Gastrocnemius medialis (tissue), 4 donors: ENCODE results near the gene NDRG3. TPM values are rescaled to one million over a fixed set of nuclear protein-coding genes. Genes with fewer than 3 reads are reported as not detected.

ENCODE experiments used
- ATAC-seq, 2 donors: fragments of 150-250 bp; one replicate each; pipeline ENCODE4 v1.9.1; 2016
- DNase-seq, 2 donors: peaks; one replicate each; pipeline ENCODE4 v3.0.0-alpha.2; 2019
- H3K27ac ChIP-seq, 4 donors: fragments of 200-600 bp; sonication (generic); 1 replicate in 1 of 4; 2 replicates in 3 of 4; pipeline ENCODE4 v1.5.1; 2016 to 2018; ENCODE audit warnings: mild to moderate bottlenecking in 2 of 4, moderate library complexity in 1 of 4
- H3K27me3 ChIP-seq, 3 donors: fragments of 200-600 bp; sonication (generic) in 2 of 3; 1 replicate in 1 of 3; 2 replicates in 2 of 3; pipeline versions ENCODE4 v1.5.1 to v1.6.0; 2016 to 2019; ENCODE audit warnings: mild to moderate bottlenecking in 1 of 3, moderate library complexity in 1 of 3
- H3K36me3 ChIP-seq, 2 donors: fragments of 200-600 bp; sonication (generic) in 1 of 2; one replicate each; pipeline ENCODE4 v1.5.1; 2017 to 2018
- H3K4me1 ChIP-seq, 2 donors: fragments of 200-600 bp; sonication (generic) in 1 of 2; one replicate each; pipeline ENCODE4 v1.5.1; 2016 to 2017; ENCODE audit warnings: mild to moderate bottlenecking in 2 of 2
- H3K4me3 ChIP-seq, 4 donors: fragments of 200-600 bp; sonication (generic) in 3 of 4; 1 replicate in 1 of 4; 2 replicates in 3 of 4; pipeline ENCODE4 v1.5.1; 2016 to 2019; ENCODE audit warnings: mild to moderate bottlenecking in 2 of 4
- H3K9me3 ChIP-seq, 3 donors: fragments of 200-600 bp; sonication (generic) in 2 of 3; 1 replicate in 1 of 3; 2 replicates in 2 of 3; pipeline ENCODE4 v1.5.1; 2016 to 2019
- CTCF ChIP-seq, 5 experiments: fragments of 450-650 bp in 3 of 5; fragments of 200-600 bp in 2 of 5; sonication (generic) in 2 of 5; IDR thresholded peaks in 4 of 5; conservative IDR thresholded peaks in 1 of 5; 1 replicate in 4 of 5; 2 replicates in 1 of 5; pipeline ENCODE4 v1.5.1; 2016 to 2019; ENCODE audit warnings: antibody characterized with exemption in 5 of 5, mild to moderate bottlenecking in 3 of 5, moderate library complexity in 3 of 5
- POLR2A ChIP-seq, 2 donors: fragments of 450-650 bp; IDR thresholded peaks; one replicate each; pipeline ENCODE4 v1.6.1; 2017; ENCODE audit warnings: antibody characterized with exemption in 2 of 2, mild to moderate bottlenecking in 2 of 2, moderate library complexity in 2 of 2
- in situ Hi-C, 4 donors: fragments of 200-750 bp; cut with MboI; loops; one replicate each; pipeline versions ENCODE4 v1.15.0 to v1.8.0; 2017; ENCODE audit warnings: low sequenced_read_pairs in 4 of 4
- intact Hi-C: fragments of 100-400 bp; cut with DNase I; formaldehyde crosslinking; loops from one replicate; pipeline ENCODE4 v1.15.1; 2023; ENCODE audit warnings: low total_unique reads
- total RNA-seq, 4 donors: library from RNA; depleted of rRNA; stranded (reverse); fragments of >200 nt; gene quantifications; one replicate each; pipeline versions ENCODE4 v1.1.0 to v1.2.3, GENCODE V29; 2016

NDRG3 gene
- total RNA-seq, 4 donors from 2014 or later = 6.7 to 24.9 (median 13.2) TPM

DNA sequence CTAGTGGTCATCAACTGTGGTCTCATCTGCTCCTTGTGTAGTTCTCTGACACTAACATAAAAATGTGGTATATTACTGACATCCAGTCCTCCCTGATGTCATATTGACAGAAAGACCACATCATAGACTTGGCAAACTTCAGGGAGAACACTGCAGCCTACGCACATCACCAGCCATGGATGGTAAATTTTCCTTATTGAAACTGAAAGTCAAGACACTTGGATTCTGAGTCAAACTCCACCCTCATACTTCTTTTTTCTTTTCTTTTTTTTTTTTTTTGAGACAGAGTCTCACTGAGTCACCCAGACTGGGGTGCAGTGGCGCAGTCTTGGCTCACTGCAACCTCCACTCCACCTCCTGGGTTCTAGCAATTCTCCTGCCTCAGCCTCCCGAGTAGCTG is 25.4 kb downstream of the NDRG3 start:
- TF ChIP-seq CTCF (IDR thresholded peaks at IDR 0.05 in 4 of 5, conservative IDR thresholded peaks at IDR 0.05 in 1 of 5) = no peak
- TF ChIP-seq POLR2A (IDR thresholded peaks at IDR 0.05) = no peak
- ATAC-seq = no peak
- no peak overlapping the region for H3K27ac ChIP-seq
- intact Hi-C loops (no loop called here), in situ Hi-C loops (no loop called here)
- H3K4me1 ChIP-seq = peaks cover 9 to 10% of the 10 kb centered on the region in 2 donors
- peaks cover 0 to 17% of the 10 kb centered on the region in 2 donors for H3K36me3 ChIP-seq
- no peaks in the 10 kb centered on the region for H3K27me3 ChIP-seq
- DNase-seq = no peak
- no peaks in the 10 kb centered on the region for H3K9me3 ChIP-seq
- no peak overlapping the region for H3K4me3 ChIP-seq

- peaks cover 0 to 17% of the 10 kb centered on the region in 2 donors for H3K36me3 ChIP-seq
- no peak overlapping the region for H3K27ac ChIP-seq
- DNase-seq (peak in 1 of 2 donors; percentile 25), ATAC-seq (peak; percentile 65 to 84)
- TF ChIP-seq CTCF (IDR thresholded peaks at IDR 0.05 in 4 of 5, conservative IDR thresholded peaks at IDR 0.05 in 1 of 5) (peak; percentile 33 to 63 (median 53)), POLR2A (IDR thresholded peaks at IDR 0.05) (no peak)
- no peak overlapping the region for H3K4me3 ChIP-seq
- no peaks in the 10 kb centered on the region for H3K27me3 ChIP-seq
- H3K4me1 ChIP-seq = peaks cover 9% of the 10 kb centered on the region in 2 donors
- no peaks in the 10 kb centered on the region for H3K9me3 ChIP-seq
- intact Hi-C loops = loop anchor here (1.0 kb wide), 1 partner anchor 37 kb away; no protein-coding TSS in a partner anchor
- in situ Hi-C loops = no loop called here
Observed at GRCh38 chr20:36717657-36718056, 28.2 kb downstream of the NDRG3 start.

GRCh38 chr20:36717021-36717420 is 28.9 kb downstream of the NDRG3 start:
- H3K36me3 ChIP-seq = peaks cover 0 to 17% of the 10 kb centered on the region in 2 donors
- no peaks in the 10 kb centered on the region for H3K9me3 ChIP-seq
- intact Hi-C loops = loop anchor here (1.0 kb wide), 1 partner anchor 37 kb away; no protein-coding TSS in a partner anchor
- in situ Hi-C loops = no loop called here
- peaks cover 9% of the 10 kb centered on the region in 2 donors for H3K4me1 ChIP-seq
- no peak for ATAC-seq
- H3K27me3 ChIP-seq = no peaks in the 10 kb centered on the region
- H3K4me3 ChIP-seq = no peak overlapping the region
- no peak for DNase-seq
- TF ChIP-seq POLR2A (IDR thresholded peaks at IDR 0.05) (no peak), CTCF (IDR thresholded peaks at IDR 0.05 in 4 of 5, conservative IDR thresholded peaks at IDR 0.05 in 1 of 5) (no peak)
- no peak overlapping the region for H3K27ac ChIP-seq

- in situ Hi-C loops = no loop called here
- no peak for ATAC-seq
Observed at GRCh38 chr20:36712775-36713174, 33.1 kb downstream of the NDRG3 start.

More at GRCh38 chr20:36712775-36713174, 33.1 kb downstream of the NDRG3 start:
- TF ChIP-seq CTCF (IDR thresholded peaks at IDR 0.05 in 4 of 5, conservative IDR thresholded peaks at IDR 0.05 in 1 of 5) (no peak), POLR2A (IDR thresholded peaks at IDR 0.05) (no peak)
- H3K4me3 ChIP-seq = no peak overlapping the region
- H3K4me1 ChIP-seq = peaks cover 9% of the 10 kb centered on the region in 2 donors
- no peak overlapping the region for H3K27ac ChIP-seq
- no peaks in the 10 kb centered on the region for H3K9me3 ChIP-seq
- no peak for DNase-seq
- H3K36me3 ChIP-seq = no peaks in the 10 kb centered on the region
- H3K27me3 ChIP-seq = no peaks in the 10 kb centered on the region
- intact Hi-C loops = no loop called here
